HUES6 (cell line): Measurements from ENCODE around the gene LIN7C.

Source experiments
- H3K27ac ChIP-seq: 2 replicates; pipeline ENCODE4 v1.7.0; 2013; ENCODE audit warnings: low read depth, mild to moderate bottlenecking, low read length, inconsistent platforms
- H3K27me3 ChIP-seq: 2 replicates; pipeline ENCODE4 v1.6.1; 2013; ENCODE audit warnings: low read length; ENCODE audit not compliant: control insufficient read depth, insufficient read depth
- H3K36me3 ChIP-seq: 2 replicates; pipeline ENCODE4 v1.6.1; 2013; ENCODE audit warnings: low read length; ENCODE audit not compliant: control insufficient read depth, insufficient read depth
- H3K4me1 ChIP-seq: 2 replicates; pipeline ENCODE4 v1.6.1; 2013; ENCODE audit warnings: low read length; ENCODE audit not compliant: control insufficient read depth, insufficient read depth
- H3K4me3 ChIP-seq: 2 replicates; pipeline ENCODE4 v1.5.1; 2013; ENCODE audit warnings: low read depth, low read length
- H3K9ac ChIP-seq: one replicate; pipeline ENCODE4 v1.6.1; 2013; ENCODE audit warnings: mild to moderate bottlenecking, low read length
- H3K9me3 ChIP-seq: 2 replicates; pipeline ENCODE4 v1.6.1; 2013; ENCODE audit warnings: low read depth, low read length; ENCODE audit not compliant: control insufficient read depth, insufficient read depth

The LIN7C gene

DNA sequence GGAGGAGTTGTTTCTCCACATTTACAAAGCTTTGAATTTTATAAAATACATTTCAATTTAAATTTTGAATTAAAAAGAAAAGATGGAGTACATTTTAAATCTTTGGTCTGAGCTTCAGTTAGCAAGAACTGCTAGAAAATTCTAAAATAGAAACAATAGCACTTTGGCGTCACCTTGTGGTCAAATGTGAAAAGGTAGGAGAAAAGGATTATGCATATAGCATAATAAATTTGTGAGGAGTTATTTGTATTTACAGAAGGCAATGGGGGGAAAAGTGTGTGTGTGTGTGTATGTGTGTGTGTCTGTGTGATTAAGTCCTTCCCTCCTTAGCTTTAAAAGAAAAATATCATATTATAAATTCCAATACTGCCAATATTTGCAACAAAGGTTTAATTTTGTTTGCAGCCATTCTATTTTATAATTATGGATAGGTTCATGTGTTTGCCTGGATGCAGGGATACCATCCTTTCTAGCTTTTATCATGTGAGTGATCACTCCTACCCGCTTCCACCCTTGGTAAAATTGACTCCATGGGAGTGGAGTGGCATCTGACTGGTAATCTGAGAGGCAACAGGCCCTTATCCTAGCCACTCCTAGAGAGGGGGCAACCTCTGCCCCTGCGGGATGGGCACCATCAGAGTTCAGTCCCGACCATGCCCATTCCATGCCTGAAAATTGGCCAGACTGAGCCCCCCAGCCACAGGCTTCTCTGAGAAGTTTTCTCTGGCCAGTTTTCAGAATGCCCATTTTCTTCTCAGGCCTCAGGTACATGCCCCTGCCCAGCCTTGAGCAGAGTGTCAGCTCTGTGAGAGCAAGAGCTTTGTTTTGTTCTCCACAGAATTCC lies 20.4 kb downstream of the LIN7C start:
- no peaks in the 10 kb centered on the region for H3K27me3 ChIP-seq
- no peak overlapping the region for H3K9ac ChIP-seq
- no peak overlapping the region for H3K4me3 ChIP-seq
- H3K36me3 ChIP-seq, result peaks cover 16% of the 10 kb centered on the region; the same call in 1 of the 2 replicates
- H3K9me3 ChIP-seq, result peaks cover 10% of the 10 kb centered on the region
- H3K27ac ChIP-seq, result no peak overlapping the region
- H3K4me1 ChIP-seq, result 0 out of 2 replicates have a peak, but pooled peaks cover 3% of the 10 kb centered on the region

DNA sequence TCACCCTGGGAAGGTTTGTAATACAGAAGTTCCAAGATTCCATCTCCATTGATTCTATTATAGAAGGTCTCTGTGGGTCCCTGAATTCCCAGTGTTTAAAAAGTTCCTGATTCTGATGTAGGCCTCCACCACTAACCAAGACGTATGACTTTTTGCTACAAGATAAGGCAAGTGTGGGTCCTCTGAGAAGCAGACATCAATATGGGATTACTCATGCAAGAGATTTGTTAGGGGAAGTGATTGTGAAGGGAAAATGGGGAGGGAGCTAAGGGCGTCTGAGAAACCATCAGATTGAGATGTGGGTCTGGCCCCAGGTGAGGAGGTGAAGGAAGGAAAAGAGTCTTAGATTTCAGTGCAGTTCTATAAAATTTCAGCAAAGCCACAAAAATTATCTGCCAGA lies 23.8 kb downstream of the LIN7C start:
- Histone ChIP-seq H3K36me3 (no peaks in the 10 kb centered on the region), H3K4me3 (no peak overlapping the region), H3K27me3 (no peaks in the 10 kb centered on the region), H3K4me1 (0 out of 2 replicates have a peak, but pooled peaks cover 3% of the 10 kb centered on the region), H3K9me3 (no peaks in the 10 kb centered on the region), H3K27ac (no peak overlapping the region), H3K9ac (no peak overlapping the region)

DNA sequence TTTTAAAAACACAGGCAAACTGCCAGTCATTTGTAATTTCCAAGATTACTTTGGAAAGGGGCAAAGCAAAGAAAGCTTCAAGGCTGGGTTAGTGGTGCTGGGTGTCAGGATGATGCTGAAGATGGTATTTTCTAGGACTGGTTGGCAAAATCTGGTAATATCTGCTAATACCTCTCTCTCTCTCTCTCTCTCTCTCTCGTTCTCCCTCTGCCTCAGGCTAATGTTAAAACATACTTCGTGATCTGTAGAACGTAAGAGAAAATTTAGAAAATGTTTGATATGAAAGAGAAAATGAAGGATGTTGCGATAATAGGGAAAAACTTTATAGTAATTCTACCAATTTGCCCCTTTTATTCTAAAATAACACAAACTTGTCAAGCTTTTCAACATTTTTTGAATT lies 24.6 kb downstream of the LIN7C start:
- Histone ChIP-seq H3K9ac (no peak overlapping the region), H3K9me3 (no peaks in the 10 kb centered on the region), H3K27ac (no peak overlapping the region)

DNA sequence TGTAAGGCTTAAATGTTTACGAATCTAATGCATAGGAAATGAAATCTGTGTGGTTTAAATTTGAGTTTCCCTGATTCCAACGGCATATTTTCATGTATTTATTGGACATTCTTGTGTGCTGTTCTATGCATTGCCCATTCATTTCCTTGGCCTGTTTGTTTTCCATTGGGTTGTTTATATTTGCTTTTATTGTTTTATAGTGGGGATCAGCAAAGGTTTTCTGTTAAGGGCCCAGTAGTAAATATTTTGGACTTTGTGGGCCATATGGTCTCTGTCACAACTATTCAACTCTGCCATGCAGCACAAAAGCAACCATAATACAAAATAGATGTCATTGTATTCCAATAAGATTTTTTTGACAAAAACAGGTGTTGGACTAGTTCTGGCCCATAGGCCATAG lies 28.7 kb downstream of the LIN7C start:
- Histone ChIP-seq H3K27me3 (no peaks in the 10 kb centered on the region), H3K9me3 (no peaks in the 10 kb centered on the region), H3K36me3 (no peaks in the 10 kb centered on the region), H3K9ac (no peak overlapping the region), H3K4me1 (peaks cover 10% of the 10 kb centered on the region), H3K27ac (no peak overlapping the region), H3K4me3 (no peak overlapping the region)

More for the DNA sequence above, 24.6 kb downstream of the LIN7C start:
- Histone ChIP-seq H3K4me1 (0 out of 2 replicates have a peak, but pooled peaks cover 3% of the 10 kb centered on the region), H3K27me3 (no peaks in the 10 kb centered on the region), H3K4me3 (no peak overlapping the region), H3K36me3 (no peaks in the 10 kb centered on the region)

DNA sequence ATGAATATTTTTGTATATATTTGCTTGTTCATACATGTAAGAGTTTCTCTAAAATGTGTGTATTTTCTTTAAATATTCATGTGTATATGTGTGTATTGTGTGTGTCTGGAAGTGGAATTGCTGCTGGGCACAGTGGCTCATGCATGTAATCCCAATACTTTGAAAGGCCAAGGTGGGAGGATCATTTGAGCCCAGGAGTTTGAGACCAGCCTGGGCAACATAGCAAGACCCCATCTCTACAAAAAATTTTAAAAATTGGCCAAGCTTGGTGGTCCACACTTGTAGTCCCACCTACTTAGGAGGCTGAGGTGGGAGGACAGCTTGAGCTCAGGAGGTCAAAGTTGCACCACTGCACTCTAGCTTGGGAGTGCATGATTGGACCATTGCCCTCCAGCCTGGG lies 29.3 kb downstream of the LIN7C start:
- Histone ChIP-seq H3K9me3 (no peaks in the 10 kb centered on the region), H3K9ac (no peak overlapping the region), H3K27me3 (no peaks in the 10 kb centered on the region), H3K4me3 (no peak overlapping the region), H3K4me1 (peaks cover 7% of the 10 kb centered on the region), H3K27ac (no peak overlapping the region), H3K36me3 (no peaks in the 10 kb centered on the region)

DNA sequence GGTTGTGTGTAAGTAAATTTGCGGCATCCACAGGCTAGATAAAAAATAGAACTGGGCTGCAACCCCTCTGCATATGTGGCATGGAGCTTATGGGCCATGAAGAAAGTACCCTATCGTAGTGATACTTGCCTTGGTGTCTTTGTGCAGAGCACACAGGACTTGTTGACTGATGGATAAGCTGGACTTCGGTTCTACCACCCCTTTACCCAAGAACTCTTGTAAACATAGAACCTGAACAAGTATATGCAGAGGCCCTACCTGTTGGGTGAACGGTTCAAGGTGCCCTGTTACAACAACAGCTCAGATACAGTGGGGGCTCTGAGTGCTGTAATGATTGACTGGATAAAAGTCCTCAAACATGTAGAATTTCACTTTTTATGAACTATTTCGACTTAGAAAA lies 30.9 kb downstream of the LIN7C start:
- no peak overlapping the region for H3K4me3 ChIP-seq
- H3K27me3 ChIP-seq, result no peaks in the 10 kb centered on the region
- H3K9ac ChIP-seq, result no peak overlapping the region

DNA sequence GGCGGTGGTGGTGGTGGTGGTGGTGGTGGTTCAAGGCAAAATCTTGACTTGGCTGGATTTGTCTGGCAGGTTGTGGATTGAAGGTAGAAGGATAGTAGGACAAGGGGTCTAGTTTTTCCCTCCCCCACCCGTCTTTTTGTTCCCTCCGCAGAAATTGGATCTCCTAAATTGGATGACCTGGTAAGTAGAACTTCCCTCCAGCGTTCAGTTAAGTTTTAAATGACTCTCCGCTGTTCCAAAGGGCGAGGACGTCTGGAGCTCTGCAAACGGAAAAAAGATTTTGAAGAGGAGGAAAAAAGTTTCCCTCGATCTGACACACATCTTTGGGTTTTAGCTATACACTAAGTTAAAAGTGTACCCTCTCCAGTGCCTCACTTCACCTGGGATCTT lies 33.6 kb downstream of the LIN7C start:
- Histone ChIP-seq H3K9me3 (no peaks in the 10 kb centered on the region), H3K27me3 (no peaks in the 10 kb centered on the region), H3K36me3 (no peaks in the 10 kb centered on the region), H3K27ac (no peak overlapping the region; the same call in 1 of the 2 replicates), H3K9ac (peak overlapping the region; percentile 18), H3K4me1 (peaks cover 33% of the 10 kb centered on the region), H3K4me3 (peak overlapping the region; percentile 95)

More for the DNA sequence above, 30.9 kb downstream of the LIN7C start:
- H3K27ac ChIP-seq, result no peak overlapping the region
- peaks cover 7% of the 10 kb centered on the region for H3K4me1 ChIP-seq
- H3K9me3 ChIP-seq, result no peaks in the 10 kb centered on the region
- H3K36me3 ChIP-seq, result no peaks in the 10 kb centered on the region

DNA sequence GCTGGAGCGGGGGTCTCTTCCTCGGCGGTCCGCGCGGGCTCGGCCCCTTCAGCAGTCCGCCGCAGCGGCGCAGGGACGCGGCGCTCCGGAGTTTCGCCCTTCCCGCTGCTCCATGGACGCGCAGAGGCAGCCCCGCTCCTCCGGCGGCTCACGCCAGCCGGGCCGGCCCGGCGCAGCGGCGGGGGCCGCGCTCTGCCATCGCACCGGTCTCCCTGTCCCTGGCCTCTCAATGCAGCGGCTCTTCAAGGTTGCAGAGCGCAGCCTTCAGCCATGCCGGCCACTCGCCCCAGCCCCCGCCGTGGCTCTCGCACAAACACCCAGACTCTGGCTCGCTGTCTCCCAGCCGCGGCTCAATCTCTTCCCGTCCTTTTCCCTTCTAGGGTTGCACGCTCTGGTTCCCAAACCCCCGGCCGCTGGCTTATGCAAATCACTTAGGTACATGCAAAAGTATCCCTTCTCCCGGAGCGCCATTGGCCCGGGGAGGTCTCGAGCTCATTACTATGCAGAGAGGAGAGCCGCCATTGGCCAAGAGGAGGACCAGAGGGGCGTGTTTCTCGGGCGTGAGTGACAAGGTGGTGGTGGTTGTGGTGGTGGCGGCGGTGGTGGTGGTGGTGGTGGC lies 34.1 kb downstream of the LIN7C start, which contains the start of gene LGR4:
Gene LGR4, minus strand, starts transcription at position 393 of the 619 bp plus-strand sequence. CDS start 488 bp downstream, outside the sequence.
- H3K27me3 ChIP-seq, result no peaks in the 10 kb centered on the region
- H3K9ac ChIP-seq, result peak within 1 kb of the TSS; percentile 96
- H3K4me3 ChIP-seq, result peak within 1 kb of the TSS; percentile 95
- H3K4me1 ChIP-seq, result peaks cover 34% of the 10 kb centered on the region
- H3K27ac ChIP-seq, result peak within 1 kb of the TSS; percentile 88
- H3K36me3 ChIP-seq, result no peaks in the 10 kb centered on the region
- H3K9me3 ChIP-seq, result no peaks in the 10 kb centered on the region

DNA sequence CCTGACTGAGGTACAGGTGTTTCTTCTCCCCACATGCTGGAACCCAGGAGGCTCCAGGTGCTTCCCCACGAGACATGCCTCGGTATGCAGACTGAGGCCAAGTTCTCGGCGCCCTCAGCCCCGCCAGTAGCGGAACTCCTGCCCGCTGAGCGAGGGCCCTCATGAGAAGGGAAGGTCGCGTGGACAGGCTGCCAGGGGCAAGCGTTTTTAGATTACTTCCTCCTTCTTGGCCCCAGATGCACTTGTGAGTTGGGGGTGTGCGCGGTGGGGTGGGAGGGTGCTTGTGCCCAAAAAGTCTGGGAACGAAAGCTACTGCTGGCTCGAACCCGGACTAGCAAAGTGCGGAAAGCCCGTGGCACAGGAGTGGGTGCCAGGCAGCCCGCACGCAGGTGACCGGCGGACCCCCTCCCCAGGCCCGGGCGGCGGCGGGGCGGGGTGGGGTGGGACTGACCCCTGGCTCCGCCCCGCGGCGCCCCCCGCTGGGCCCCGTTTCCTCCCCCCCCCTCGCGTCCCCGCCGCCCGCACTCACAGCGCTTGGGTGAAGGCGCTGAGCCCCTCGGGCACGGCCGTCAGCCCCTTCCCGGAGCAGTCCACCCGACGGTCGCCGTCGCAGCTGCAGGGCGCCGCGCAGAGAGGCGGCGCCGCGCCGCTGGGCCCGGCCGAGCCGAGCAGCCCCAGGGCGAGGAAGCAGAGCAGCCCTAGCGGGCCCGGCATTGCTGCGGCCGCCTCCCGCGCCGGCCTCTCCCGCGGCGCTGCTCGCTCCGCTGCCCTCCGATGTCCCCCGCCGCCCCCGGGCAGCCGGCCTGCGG lies 34.8 kb downstream of the LIN7C start:
- peak overlapping the region; percentile 88 for H3K27ac ChIP-seq
- H3K36me3 ChIP-seq, result no peaks in the 10 kb centered on the region
- peak overlapping the region; percentile 95 for H3K4me3 ChIP-seq
- peak overlapping the region; percentile 96 for H3K9ac ChIP-seq
- peaks cover 34% of the 10 kb centered on the region for H3K4me1 ChIP-seq
- H3K9me3 ChIP-seq, result no peaks in the 10 kb centered on the region
- no peaks in the 10 kb centered on the region for H3K27me3 ChIP-seq

DNA sequence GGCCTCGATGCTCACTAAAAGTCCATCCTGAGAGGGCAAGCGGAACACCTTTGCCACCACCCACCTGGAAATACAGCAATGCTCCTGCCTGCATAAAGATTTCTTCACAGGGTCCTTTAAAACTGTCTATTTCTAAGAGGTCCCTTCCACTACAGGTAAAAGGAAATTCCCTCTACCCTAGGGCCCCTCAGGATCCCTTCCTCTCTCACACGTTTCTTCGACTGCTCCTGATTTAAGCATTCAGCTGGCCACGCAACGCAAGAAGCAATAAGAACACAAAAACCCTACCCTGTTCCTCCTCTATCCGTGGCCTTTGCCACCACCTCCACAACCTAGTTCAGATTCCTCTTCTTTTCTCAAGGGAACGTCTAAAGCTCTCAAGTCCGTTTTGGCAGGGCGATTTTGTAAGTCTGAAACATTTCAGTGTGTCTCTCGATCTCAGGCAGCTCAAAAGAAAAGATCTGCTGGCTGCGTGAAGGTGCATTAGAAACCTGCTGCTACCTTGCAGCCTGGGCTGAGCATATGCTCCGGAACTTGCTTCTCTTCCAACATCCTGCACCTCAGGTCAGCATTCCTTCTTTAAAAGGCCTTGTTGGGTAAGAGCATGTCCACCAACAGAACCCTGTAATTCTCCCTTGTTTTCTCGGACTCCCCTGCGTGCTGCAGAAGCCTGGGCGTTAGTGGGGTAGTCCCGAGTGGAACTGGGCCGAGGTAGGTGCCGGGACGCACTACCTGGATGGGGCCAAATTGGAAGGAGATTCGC lies 35.6 kb downstream of the LIN7C start:
- Histone ChIP-seq H3K9ac (peak overlapping the region; percentile 76), H3K27ac (peak overlapping the region; percentile 40; the same call in 1 of the 2 replicates), H3K4me1 (peaks cover 36% of the 10 kb centered on the region)

More for the DNA sequence above, 35.6 kb downstream of the LIN7C start:
- Histone ChIP-seq H3K4me3 (peak overlapping the region; percentile 95), H3K27me3 (no peaks in the 10 kb centered on the region), H3K9me3 (no peaks in the 10 kb centered on the region), H3K36me3 (no peaks in the 10 kb centered on the region)
